GM12892 (cell line): ENCODE data around the gene KIF14.

ENCODE experiments used
- POLR2A ChIP-seq: IDR thresholded peaks from 2 replicates; pipeline ENCODE4 v1.6.1; 2011; ENCODE audit warnings: low read depth, low read length, control low read depth
- POLR2AphosphoS5 ChIP-seq: IDR thresholded peaks from 2 replicates; pipeline ENCODE4 v1.6.1; 2011; ENCODE audit warnings: low read depth, low read length, control low read depth
- TAF1 ChIP-seq: IDR thresholded peaks from 2 replicates; pipeline ENCODE4 v1.6.1; 2011; ENCODE audit warnings: low read depth, mild to moderate bottlenecking, control low read depth, low read length, borderline replicate concordance

DNA sequence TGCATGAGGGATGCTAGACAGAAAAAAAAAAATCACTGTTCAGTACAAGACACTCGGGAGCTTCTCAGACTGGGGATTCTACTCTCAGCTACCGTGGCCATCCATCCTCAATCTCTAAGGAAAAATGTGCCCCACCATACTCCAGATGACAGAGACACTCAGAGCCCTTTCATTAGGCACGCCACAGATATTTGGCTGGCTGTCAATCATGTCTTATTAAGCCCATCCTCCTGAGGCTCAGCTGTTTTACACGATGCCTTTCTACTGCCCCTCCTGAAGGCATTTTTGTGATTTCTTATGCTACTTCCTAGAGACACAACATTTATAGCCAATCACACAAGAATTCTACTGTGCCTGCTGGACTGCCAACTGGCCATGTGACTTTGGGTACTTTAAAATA lies 92.9 kb downstream of the KIF14 start:
- no peak for TF ChIP-seq POLR2AphosphoS5
- TF ChIP-seq POLR2A: no peak
- no peak for TF ChIP-seq TAF1
